H1 (cell line): ENCODE data around the gene IRF7. TPM values are rescaled to one million over a fixed set of nuclear protein-coding genes. Genes with fewer than 3 reads are reported as not detected.

Source experiments
- CTCF ChIA-PET: fragments of 300-600 bp; sonication (Branson Sonifier 250); formaldehyde crosslinking; loops from one replicate; lab custom pipeline; 2021; ENCODE audit not compliant: partially characterized antibody; lab: Charles Lee
- POLR2A ChIA-PET: fragments of 300-600 bp; sonication (Branson Sonifier 250); formaldehyde crosslinking; loops from one replicate; lab custom pipeline; 2021; ENCODE audit warnings: inconsistent platforms; ENCODE audit not compliant: partially characterized antibody; lab: Charles Lee
- DNase-seq, 2 experiments: peaks; one replicate each; pipeline versions ENCODE4 v3.0.0 to v3.0.0-alpha.2; 2010 to 2022; ENCODE audit warnings: low spot score in 2 of 2, low read depth in 1 of 2, mixed read lengths in 1 of 2
- FAIRE-seq: peaks from 2 replicates; lab custom pipeline; 2011; peaks lifted over from hg19 to GRCh38; lab: Jason Lieb, UNC
- H2AFZ ChIP-seq: 2 replicates; pipeline ENCODE4 v1.8.1; 2012; ENCODE audit warnings: low read length, inconsistent platforms
- H2AK5ac ChIP-seq: 2 replicates; pipeline ENCODE4 v1.6.1; 2013; ENCODE audit warnings: low read depth, low read length
- H2BK120ac ChIP-seq: replicated peaks from 2 replicates; pipeline ENCODE3; 2013; ENCODE audit warnings: low read depth, low read length, inconsistent platforms
- H2BK12ac ChIP-seq: 2 replicates; pipeline ENCODE4 v1.6.1; 2013; ENCODE audit warnings: low read depth, low read length
- H2BK15ac ChIP-seq: 2 replicates; pipeline ENCODE4 v1.6.1; 2013; ENCODE audit warnings: low read length
- H2BK20ac ChIP-seq: 2 replicates; pipeline ENCODE4 v1.6.1; 2013; ENCODE audit warnings: low read length
- H2BK5ac ChIP-seq: 2 replicates; pipeline ENCODE4 v1.6.1; 2013; ENCODE audit warnings: low read depth, low read length
- H3K14ac ChIP-seq: 2 replicates; pipeline ENCODE4 v1.6.1; 2013; ENCODE audit warnings: inconsistent platforms; ENCODE audit not compliant: insufficient read length
- H3K18ac ChIP-seq: 2 replicates; pipeline ENCODE4 v1.6.1; 2013; ENCODE audit warnings: low read length; ENCODE audit errors: extremely low read depth
- H3K23ac ChIP-seq: 2 replicates; pipeline ENCODE4 v1.6.1; 2013; ENCODE audit warnings: inconsistent platforms; ENCODE audit not compliant: insufficient read length
- H3K23me2 ChIP-seq: 2 replicates; pipeline ENCODE4 v1.6.1; 2013; ENCODE audit warnings: low read depth, low read length
- H3K27ac ChIP-seq: 2 replicates; pipeline ENCODE4 v1.6.1; 2011; ENCODE audit warnings: low read depth, low read length, inconsistent platforms
- H3K27me3 ChIP-seq, 4 experiments: replicated peaks in 1 of 4; 1 replicate in 1 of 4; 2 replicates in 3 of 4; pipeline versions ENCODE4 v1.6.1 to v1.8.1; 2011 to 2013; ENCODE audit warnings: low read length in 3 of 4, mild to moderate bottlenecking in 3 of 4, inconsistent platforms in 2 of 4, mixed read lengths in 2 of 4, moderate library complexity in 1 of 4; ENCODE audit not compliant: control insufficient read depth in 3 of 4, insufficient read depth in 3 of 4; ENCODE audit errors: extremely low read depth in 1 of 4
- H3K36me3 ChIP-seq, 4 experiments: 2 replicates each; pipeline versions ENCODE4 v1.6.1 to v1.8.1; 2011 to 2013; ENCODE audit warnings: mild to moderate bottlenecking in 4 of 4, low read length in 3 of 4, moderate library complexity in 2 of 4, control low read depth in 1 of 4, inconsistent platforms in 1 of 4; ENCODE audit not compliant: insufficient read depth in 4 of 4, control insufficient read depth in 2 of 4
- H3K4ac ChIP-seq: replicated peaks from 2 replicates; pipeline ENCODE3; 2013; ENCODE audit warnings: low read length, low read depth, mixed read lengths, inconsistent platforms; ENCODE audit not compliant: insufficient read length
- H3K4me1 ChIP-seq, 4 experiments: replicated peaks in 1 of 4; 1 replicate in 1 of 4; 2 replicates in 3 of 4; pipeline versions ENCODE4 v1.6.1 to v1.8.1; 2011 to 2013; ENCODE audit warnings: low read length in 3 of 4, inconsistent platforms in 2 of 4, mixed read lengths in 1 of 4; ENCODE audit not compliant: insufficient read depth in 4 of 4, control insufficient read depth in 3 of 4
- H3K4me2 ChIP-seq, 2 experiments: 2 replicates each; pipeline versions ENCODE4 v1.6.1 to v1.8.1; 2011 to 2013; ENCODE audit warnings: low read depth in 2 of 2, low read length in 2 of 2, control low read depth in 1 of 2, inconsistent platforms in 1 of 2, mild to moderate bottlenecking in 1 of 2; ENCODE audit not compliant: insufficient read depth in 1 of 2
- H3K4me3 ChIP-seq, 4 experiments: fragments of 200-600, 300-600 bp in 1 of 4; sonication (generic), shearing (Covaris generic), sonication (Bioruptor Twin) in 1 of 4; 2 replicates each; pipeline versions ENCODE4 v1.5.1 to v1.8.1; 2011 to 2016; ENCODE audit warnings: low read length in 4 of 4, low read depth in 3 of 4, control low read depth in 2 of 4, inconsistent platforms in 2 of 4, mild to moderate bottlenecking in 2 of 4, mixed read lengths in 1 of 4, moderate library complexity in 1 of 4; ENCODE audit not compliant: insufficient read depth in 2 of 4; ENCODE audit errors: extremely low read depth in 1 of 4
- H3K56ac ChIP-seq: replicated peaks from 2 replicates; pipeline ENCODE3; 2013; ENCODE audit warnings: low read depth, mild to moderate bottlenecking, mixed read lengths, low read length, inconsistent platforms; ENCODE audit not compliant: insufficient read length
- H3K79me1 ChIP-seq: 2 replicates; pipeline ENCODE4 v1.6.1; 2013; ENCODE audit warnings: low read depth, low read length, control low read depth
- H3K79me2 ChIP-seq, 2 experiments: 2 replicates each; pipeline versions ENCODE4 v1.6.1 to v1.8.1; 2012 to 2013; ENCODE audit warnings: low read length in 2 of 2, mild to moderate bottlenecking in 2 of 2, inconsistent platforms in 1 of 2; ENCODE audit not compliant: insufficient read depth in 2 of 2, control insufficient read depth in 1 of 2
- H3K9ac ChIP-seq, 4 experiments: replicated peaks in 1 of 4; 1 replicate in 1 of 4; 2 replicates in 3 of 4; pipeline versions ENCODE4 v1.6.1 to v1.8.1; 2011 to 2013; ENCODE audit warnings: low read depth in 3 of 4, low read length in 3 of 4, control low read depth in 2 of 4, mild to moderate bottlenecking in 2 of 4, moderate library complexity in 2 of 4, inconsistent platforms in 1 of 4; ENCODE audit errors: extremely low read depth in 1 of 4
- H3K9me3 ChIP-seq, 2 experiments: 2 replicates each; pipeline versions ENCODE4 v1.6.1 to v1.8.1; 2012 to 2013; ENCODE audit warnings: mild to moderate bottlenecking in 2 of 2, moderate library complexity in 2 of 2, control low read depth in 1 of 2, inconsistent platforms in 1 of 2, low read depth in 1 of 2, low read length in 1 of 2, mixed read lengths in 1 of 2; ENCODE audit not compliant: insufficient read depth in 2 of 2
- H4K20me1 ChIP-seq, 2 experiments: replicated peaks in 1 of 2; 2 replicates each; pipeline versions ENCODE3 to v1.8.1; 2011 to 2013; ENCODE audit warnings: inconsistent platforms in 2 of 2, low read length in 2 of 2, mild to moderate bottlenecking in 1 of 2; ENCODE audit not compliant: insufficient read depth in 2 of 2, control insufficient read depth in 1 of 2
- H4K5ac ChIP-seq: 2 replicates; pipeline ENCODE4 v1.6.1; 2013; ENCODE audit warnings: low read length, low read depth, mixed read lengths, inconsistent platforms; ENCODE audit not compliant: insufficient read length
- H4K8ac ChIP-seq: 2 replicates; pipeline ENCODE4 v1.8.0; 2013; ENCODE audit warnings: mild to moderate bottlenecking, moderate library complexity, low read length, inconsistent platforms; ENCODE audit not compliant: insufficient read depth; ENCODE audit errors: extremely low read depth
- H4K91ac ChIP-seq: replicated peaks from 2 replicates; pipeline ENCODE3; 2013; ENCODE audit warnings: low read length, mixed read lengths, inconsistent platforms; ENCODE audit not compliant: insufficient read length
- CTBP2 ChIP-seq: IDR thresholded peaks from 2 replicates; pipeline ENCODE4 v1.7.0; 2011; ENCODE audit warnings: borderline replicate concordance, mild to moderate bottlenecking, moderate library complexity, mixed read lengths, low read length; ENCODE audit not compliant: insufficient read depth, insufficient read length
- NRF1 ChIP-seq: IDR thresholded peaks from 2 replicates; pipeline ENCODE4 v1.6.1; 2011; ENCODE audit warnings: mild to moderate bottlenecking, low read depth, low read length, improper control_type of control experiment
- POLR2A ChIP-seq, 2 experiments: IDR thresholded peaks; 1 replicate in 1 of 2; 2 replicates in 1 of 2; pipeline ENCODE4 v1.6.1; 2011; ENCODE audit warnings: low read depth in 2 of 2, low read length in 2 of 2, mild to moderate bottlenecking in 2 of 2; ENCODE audit errors: control extremely low read depth in 1 of 2
- SAP30 ChIP-seq: fragments of 300-600 bp; sonication (generic); IDR thresholded peaks from 2 replicates; pipeline ENCODE4 v1.7.1; 2012; ENCODE audit warnings: low read length, moderate library complexity, mild to moderate bottlenecking, inconsistent platforms; ENCODE audit not compliant: insufficient read depth, insufficient replicate concordance
- SP4 ChIP-seq: IDR thresholded peaks from 2 replicates; pipeline ENCODE4 v1.6.1; 2012; ENCODE audit warnings: low read length, inconsistent platforms
- SUZ12 ChIP-seq: fragments of 200-600 bp; sonication (generic); IDR thresholded peaks from 2 replicates; pipeline ENCODE4 v1.6.1; 2012; ENCODE audit warnings: mild to moderate bottlenecking, inconsistent platforms, low read length, moderate library complexity, mixed read lengths
- WGBS, 2 experiments: shearing (Covaris generic) in 1 of 2; methylation state at CpG; one replicate each; pipeline versions ENCODE4 v1.1.6 to v1.1.7; 2013 to 2015; ENCODE audit warnings: low lambda C conversion rate in 2 of 2, mixed read lengths in 2 of 2, inconsistent platforms in 1 of 2, low coverage in 1 of 2, missing lambda C conversion rate in 1 of 2; ENCODE audit not compliant: insufficient replicate concordance in 2 of 2, insufficient coverage in 1 of 2, insufficient read length in 1 of 2; ENCODE audit errors: extremely low coverage in 1 of 2, missing lambda C conversion rate in 1 of 2; 5-methylcytosine and 5-hydroxymethylcytosine counted together
- polyA plus RNA-seq, 7 experiments: library from polyadenylated mRNA; depleted of rRNA in 3 of 7; stranded (reverse) in 5 of 7; unstranded in 2 of 7; fragments of >200 nt in 5 of 7; fragments of 200-250 nt in 2 of 7; gene quantifications; 1 replicate in 5 of 7; 2 replicates in 1 of 7; 4 replicates in 1 of 7; pipeline versions ENCODE4 v1.2.1 to v1.2.3, GENCODE V29; 2011 to 2013; ENCODE audit warnings: missing spikeins in 2 of 7, mixed read lengths in 2 of 7
- total RNA-seq: library from RNA; stranded (reverse); fragmentation: NEBNext Ultra II Directional; extraction: Animal tissue kit (Norgen Biotek cat#: 25700); gene quantifications from 2 replicates; pipeline ENCODE4 v1.2.1, GENCODE V29; 2021

Gene IRF7
- total and polyA plus RNA-seq, 2 of the 8 experiments (the other 6 are each of a cell fraction or from before 2014, with no cell fraction given): 9.1 to 9.6 TPM

GRCh38 chr11:563812-564578, 51.8 kb downstream of the IRF7 start:
- Histone ChIP-seq H3K4ac (no peak overlapping the region), H3K36me3 (peaks cover 0 to 8% (median 4%) of the 10 kb centered on the region in 4 experiments; a peak in 5 of 8 replicates), H4K5ac (no peak overlapping the region), H3K23ac (no peak overlapping the region), H2BK20ac (no peak overlapping the region), H3K18ac (no peak overlapping the region), H4K8ac (no peak overlapping the region), H3K79me1 (peaks cover 13% of the 10 kb centered on the region), H2AFZ (no peak overlapping the region), H3K56ac (no peak overlapping the region), H4K91ac (no peak overlapping the region), H3K79me2 (peaks cover 0 to 4% of the 10 kb centered on the region in 2 experiments; a peak in 1 of 4 replicates), H2BK12ac (no peak overlapping the region), H3K23me2 (peaks cover 14% of the 10 kb centered on the region; the same call in 1 of the 2 replicates), H2AK5ac (no peak overlapping the region), H2BK15ac (no peak overlapping the region), H4K20me1 (peaks cover 10 to 32% of the 10 kb centered on the region in 2 experiments), H2BK5ac (no peak overlapping the region), H3K9me3 (no peaks in the 10 kb centered on the region), H3K4me3 (no peak overlapping the region), H3K4me2 (no peak overlapping the region), H3K27ac (no peak overlapping the region), H2BK120ac (no peak overlapping the region), H3K4me1 (peaks cover 0 to 26% (median 15%) of the 10 kb centered on the region in 4 experiments; a peak in 6 of 7 replicates), H3K9ac (no peak overlapping the region), H3K27me3 (no peaks in the 10 kb centered on the region; a peak in 3 of 7 replicates), H3K14ac (no peak overlapping the region)
- DNase-seq (no peak), FAIRE-seq (no peak)
- TF ChIP-seq CTBP2: no peak
- TF ChIP-seq POLR2A (IDR thresholded peaks at IDR 0.05; ENCODE audit: control extremely low read depth in 1 of 2, low read depth in 2 of 2, low read length in 2 of 2): no peak
- TF ChIP-seq SAP30: no peak
- TF ChIP-seq NRF1: no peak
- no peak for TF ChIP-seq SUZ12
- TF ChIP-seq SP4: no peak
- ChIA-PET CTCF (interaction anchor here (0.8 to 2.0 kb wide), 7 partner anchors 9 to 200 kb away, joined by 3 to 6 read pairs (median 4); no protein-coding TSS in a partner anchor), POLR2A (interaction anchor here (0.6 to 3.4 kb wide), 5 partner anchors 12 to 184 kb away, joined by 3 to 15 read pairs (median 8); partner anchors contain the start of gene PHRF1)
- WGBS, 2 experiments: 91% methylated on average over 12 of the region's 12 CpGs; no CpG with 5 or more reads in 1 of the 2 experiments
